HG02759 (cell line): ENCODE measurements around the gene AK1.

ENCODE experiments used
- ATAC-seq: cut with Tn5 transposase; IDR thresholded peaks from one replicate; pipeline ENCODE4 v1.9.1; 2021; ENCODE audit warnings: mild to moderate bottlenecking, moderate library complexity; ENCODE audit not compliant: unreplicated experiment

AK1 gene

GRCh38 chr9:127869310-127870152, 7.9 kb downstream of the AK1 start:
- ATAC-seq = no peak

- ATAC-seq = no peak
Measured at GRCh38 chr9:127868278-127868902, 9.1 kb downstream of the AK1 start.

GRCh38 chr9:127867356-127868277, 9.9 kb downstream of the AK1 start:
- ATAC-seq = no peak

GRCh38 chr9:127866535-127866934, 10.9 kb downstream of the AK1 start:
- no peak for ATAC-seq

GRCh38 chr9:127865645-127866464, 11.6 kb downstream of the AK1 start:
- no peak for ATAC-seq

GRCh38 chr9:127863191-127863621, 14.3 kb downstream of the AK1 start:
- ATAC-seq = no peak

GRCh38 chr9:127862075-127863011, 15.1 kb downstream of the AK1 start:
- no peak for ATAC-seq

GRCh38 chr9:127860779-127861178, 16.7 kb downstream of the AK1 start:
- ATAC-seq = no peak

- no peak for ATAC-seq
Measured at GRCh38 chr9:127860260-127860659, 17.2 kb downstream of the AK1 start.

GRCh38 chr9:127858041-127858512, 19.4 kb downstream of the AK1 start:
- ATAC-seq = no peak

GRCh38 chr9:127857278-127857677, 20.2 kb downstream of the AK1 start:
- ATAC-seq = no peak

- ATAC-seq = no peak
Measured at GRCh38 chr9:127856729-127857116, 20.8 kb downstream of the AK1 start.

GRCh38 chr9:127856094-127856728, 21.3 kb downstream of the AK1 start:
- no peak for ATAC-seq

- ATAC-seq = no peak
Measured at GRCh38 chr9:127855522-127855921, 22.0 kb downstream of the AK1 start.

- no peak for ATAC-seq
Measured at GRCh38 chr9:127854960-127855359, 22.5 kb downstream of the AK1 start.

- ATAC-seq = no peak
Measured at GRCh38 chr9:127854184-127854806, 23.2 kb downstream of the AK1 start, which contains the start of gene ENG. Gene ENG, minus strand, starts transcription at chr9:127854658. Its CDS starts 303 bp downstream, at chr9:127854355.

- no peak for ATAC-seq
Measured at GRCh38 chr9:127853312-127854183, 23.9 kb downstream of the AK1 start.
